Activated CD8-positive, alpha-beta T cell treated with anti-CD3 and anti-CD28 coated beads for 36 hours (primary cell): ENCODE data around the gene TMEM220. TPM values are rescaled to one million over a fixed set of nuclear protein-coding genes. Genes with fewer than 3 reads are reported as not detected.

ENCODE experiments used
- ATAC-seq: fragments of 200-7000 bp; cut with Tn5 transposase; one replicate; pipeline ENCODE4 v1.10.0; 2021; ENCODE audit warnings: mild to moderate bottlenecking, moderate library complexity
- CTCF ChIA-PET: fragments of 350-600 bp; sonication (Branson Sonifier 250); formaldehyde crosslinking; loops from one replicate; lab custom pipeline; 2021; ENCODE audit warnings: antibody characterized with exemption; lab: Charles Lee
- POLR2A ChIA-PET: fragments of 350-600 bp; sonication (Branson Sonifier 250); formaldehyde crosslinking; loops from one replicate; lab custom pipeline; 2021; ENCODE audit warnings: antibody characterized with exemption; lab: Charles Lee
- DNase-seq: peaks from one replicate; pipeline ENCODE4 v3.0.0-alpha.2; 2020
- H3K27ac Mint-ChIP-seq: one replicate; pipeline ENCODE4 v1.8.0; 2021; ENCODE audit warnings: mild to moderate bottlenecking, mixed read lengths
- H3K27me3 Mint-ChIP-seq: one replicate; pipeline ENCODE4 v1.8.0; 2021; ENCODE audit warnings: mixed read lengths
- H3K36me3 Mint-ChIP-seq: one replicate; pipeline ENCODE4 v1.8.0; 2021; ENCODE audit warnings: low read depth, mixed read lengths
- H3K4me1 Mint-ChIP-seq: one replicate; pipeline ENCODE4 v1.8.0; 2021; ENCODE audit warnings: low read depth, mixed read lengths
- H3K4me3 Mint-ChIP-seq: one replicate; pipeline ENCODE4 v1.8.0; 2021; ENCODE audit warnings: mild to moderate bottlenecking, moderate library complexity, mixed read lengths
- H3K9me3 Mint-ChIP-seq: one replicate; pipeline ENCODE4 v1.8.0; 2021; ENCODE audit warnings: mixed read lengths
- CTCF ChIP-seq: fragments of 200-600 bp; IDR thresholded peaks from one replicate; pipeline ENCODE4 v1.8.0; 2022; ENCODE audit warnings: antibody characterized with exemption, mild to moderate bottlenecking
- intact Hi-C: fragments of 100-400 bp; cut with micrococcal nuclease; formaldehyde crosslinking; loops from one replicate; pipeline ENCODE4 v1.10.0; 2022
- total RNA-seq, 2 experiments: library from RNA; stranded (reverse); gene quantifications; one replicate each; pipeline ENCODE4 v1.2.3, GENCODE V29; 2021

TMEM220 gene
- total RNA-seq, 2 experiments from 2014 or later = 0.63 to 1.4 TPM

GRCh38 chr17:10681866-10682446 is 47.9 kb downstream of the TMEM220 start:
- Mint-ChIP-seq H3K4me3 (no peak overlapping the region), H3K27me3 (no peaks in the 10 kb centered on the region), H3K4me1 (no peaks in the 10 kb centered on the region), H3K36me3 (peaks cover 55% of the 10 kb centered on the region), H3K27ac (no peak overlapping the region), H3K9me3 (no peaks in the 10 kb centered on the region)
- no peak for DNase-seq
- ATAC-seq = no peak
- TF ChIP-seq CTCF = no peak
- intact Hi-C loops = no loop called here
- CTCF ChIA-PET = interaction anchor here (1.0 to 4.9 kb wide), 2 partner anchors 13 to 35 kb away, joined by 4 to 34 read pairs; no protein-coding TSS in a partner anchor
- POLR2A ChIA-PET = no interaction called here

- Mint-ChIP-seq H3K27me3 (no peaks in the 10 kb centered on the region), H3K4me3 (no peak overlapping the region), H3K27ac (no peak overlapping the region), H3K36me3 (peaks cover 28% of the 10 kb centered on the region), H3K4me1 (no peaks in the 10 kb centered on the region), H3K9me3 (no peaks in the 10 kb centered on the region)
- intact Hi-C loops = no loop called here
- DNase-seq = no peak
- no peak for ATAC-seq
- ChIA-PET CTCF (interaction anchor here (0.9 to 1.4 kb wide), 4 partner anchors 9 to 57 kb away, joined by 3 read pairs; no protein-coding TSS in a partner anchor), POLR2A (no interaction called here)
- TF ChIP-seq CTCF = no peak
Observed at GRCh38 chr17:10674704-10675103, 55.1 kb downstream of the TMEM220 start.

GRCh38 chr17:10673312-10673711 is 56.5 kb downstream of the TMEM220 start:
- Mint-ChIP-seq H3K9me3 (no peaks in the 10 kb centered on the region), H3K4me3 (no peak overlapping the region), H3K4me1 (no peaks in the 10 kb centered on the region), H3K36me3 (peaks cover 19% of the 10 kb centered on the region), H3K27ac (no peak overlapping the region), H3K27me3 (no peaks in the 10 kb centered on the region)
- DNase-seq (no peak), ATAC-seq (no peak)
- no peak for TF ChIP-seq CTCF
- intact Hi-C loops = no loop called here
- POLR2A ChIA-PET = interaction anchor here (0.9 kb wide), 1 partner anchor 10 kb away, joined by 3 read pairs; no protein-coding TSS in a partner anchor
- CTCF ChIA-PET = interaction anchor here (1.0 to 1.5 kb wide), 2 partner anchors 27 to 56 kb away, joined by 5 to 6 read pairs; no protein-coding TSS in a partner anchor

GRCh38 chr17:10668775-10669174 is 61.0 kb downstream of the TMEM220 start:
- no peaks in the 10 kb centered on the region for H3K4me1 Mint-ChIP-seq
- intact Hi-C loops = loop anchor here (2.0 kb wide), 1 partner anchor 30 kb away; no protein-coding TSS in a partner anchor
- ChIA-PET POLR2A (no interaction called here), CTCF (interaction anchor here (2.6 kb wide), 1 partner anchor 23 kb away, joined by 11 read pairs; no protein-coding TSS in a partner anchor)
- ATAC-seq (no peak), DNase-seq (no peak)
- no peaks in the 10 kb centered on the region for H3K9me3 Mint-ChIP-seq
- H3K27me3 Mint-ChIP-seq = no peaks in the 10 kb centered on the region
- peaks cover 2% of the 10 kb centered on the region for H3K36me3 Mint-ChIP-seq
- H3K4me3 Mint-ChIP-seq = no peak overlapping the region
- no peak for TF ChIP-seq CTCF
- H3K27ac Mint-ChIP-seq = no peak overlapping the region

- ATAC-seq = no peak
- CTCF ChIA-PET = no interaction called here
Observed at GRCh38 chr17:10666906-10667305, 62.9 kb downstream of the TMEM220 start.

More at GRCh38 chr17:10666906-10667305, 62.9 kb downstream of the TMEM220 start:
- POLR2A ChIA-PET = no interaction called here
- H3K36me3 Mint-ChIP-seq = peaks cover 1% of the 10 kb centered on the region
- H3K4me1 Mint-ChIP-seq = no peaks in the 10 kb centered on the region
- no peak overlapping the region for H3K4me3 Mint-ChIP-seq
- no peaks in the 10 kb centered on the region for H3K9me3 Mint-ChIP-seq
- DNase-seq = no peak
- TF ChIP-seq CTCF = no peak
- H3K27ac Mint-ChIP-seq = no peak overlapping the region
- intact Hi-C loops = no loop called here
- H3K27me3 Mint-ChIP-seq = no peaks in the 10 kb centered on the region
